ENCODE measurements around the gene IDH1.

- TF ChIP-seq USF2 (IDR thresholded peaks at IDR 0.05; ENCODE audit: low read depth, low read length) (no peak), USF2 (CRISPR knock-in tag; IDR thresholded peaks at IDR 0.05; ENCODE audit: borderline replicate concordance) (no peak), TBL1XR1 (IDR thresholded peaks at IDR 0.05; ENCODE audit: borderline replicate concordance, low read length, partially characterized antibody) (no peak), RAD21 (CRISPR knock-in tag; IDR thresholded peaks at IDR 0.05) (no peak), XRCC5 (optimal IDR thresholded peaks at IDR 0.05; ENCODE audit: low read length) (no peak), ZNF30 (CRISPR knock-in tag; IDR thresholded peaks at IDR 0.05) (no peak), POLR2AphosphoS5 (IDR thresholded peaks at IDR 0.05; ENCODE audit: low read depth, low read length) (no peak), MLLT10 (CRISPR knock-in tag; IDR thresholded peaks at IDR 0.05) (no peak), ZNF883 (CRISPR knock-in tag; IDR thresholded peaks at IDR 0.05; ENCODE audit: not compliant biosample characterization) (no peak), STAT5B (CRISPR knock-in tag; IDR thresholded peaks at IDR 0.05) (no peak), CHD2 (IDR thresholded peaks at IDR 0.05; ENCODE audit: low read depth, low read length) (no peak), ZBTB21 (CRISPR knock-in tag; IDR thresholded peaks at IDR 0.05) (no peak), ATF7-NPFF (CRISPR knock-in tag; IDR thresholded peaks at IDR 0.05; ENCODE audit: low read depth) (no peak)
These were observed 5.6 kb downstream of the IDH1 start for GRCh38 chr2:208249296-208249695.
